ENCODE measurements around the gene NEURL3.

NEURL3 gene

DNA sequence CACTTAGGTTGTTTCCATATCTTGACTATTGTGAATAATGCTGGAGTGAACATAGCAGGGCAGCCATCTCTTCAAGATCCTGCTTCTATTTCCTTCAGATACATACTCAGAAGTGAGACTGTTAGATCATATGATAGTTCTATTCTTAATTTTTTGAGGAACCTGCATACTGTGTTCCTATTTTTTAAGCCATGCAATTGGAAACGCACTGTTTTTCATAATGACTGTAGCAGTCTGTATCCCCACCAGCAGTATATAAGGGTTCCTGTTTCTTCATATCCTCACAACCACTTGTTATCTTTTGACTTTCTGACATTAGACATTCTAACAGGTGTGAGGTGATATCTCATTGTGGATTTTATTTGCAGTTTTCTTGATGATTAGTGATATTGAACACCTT lies 15.5 kb downstream of the NEURL3 start:
- DNase-seq (ENCODE audit: insufficient read length, low spot score), result no peak

DNA sequence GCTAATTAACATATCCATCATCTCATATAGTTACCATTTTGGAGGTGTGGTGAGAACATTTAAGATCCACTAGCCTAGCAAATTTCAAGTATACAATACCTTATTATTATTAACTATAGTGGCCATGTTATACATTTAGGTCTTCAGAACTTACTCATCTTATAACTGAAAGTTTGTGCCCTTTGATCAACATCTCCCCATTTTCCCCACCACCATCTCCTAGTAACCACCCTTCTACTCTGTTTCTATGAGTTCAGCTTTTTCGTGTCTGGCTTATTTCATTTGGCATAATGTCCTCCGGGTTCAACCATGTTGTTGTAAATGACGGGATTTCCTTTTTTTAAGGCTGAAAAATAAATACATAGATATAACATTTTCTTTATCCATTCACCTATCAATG lies 15.9 kb downstream of the NEURL3 start:
- no peak for DNase-seq (ENCODE audit: insufficient read length, low spot score)
- TF ChIP-seq, protein P1, sequence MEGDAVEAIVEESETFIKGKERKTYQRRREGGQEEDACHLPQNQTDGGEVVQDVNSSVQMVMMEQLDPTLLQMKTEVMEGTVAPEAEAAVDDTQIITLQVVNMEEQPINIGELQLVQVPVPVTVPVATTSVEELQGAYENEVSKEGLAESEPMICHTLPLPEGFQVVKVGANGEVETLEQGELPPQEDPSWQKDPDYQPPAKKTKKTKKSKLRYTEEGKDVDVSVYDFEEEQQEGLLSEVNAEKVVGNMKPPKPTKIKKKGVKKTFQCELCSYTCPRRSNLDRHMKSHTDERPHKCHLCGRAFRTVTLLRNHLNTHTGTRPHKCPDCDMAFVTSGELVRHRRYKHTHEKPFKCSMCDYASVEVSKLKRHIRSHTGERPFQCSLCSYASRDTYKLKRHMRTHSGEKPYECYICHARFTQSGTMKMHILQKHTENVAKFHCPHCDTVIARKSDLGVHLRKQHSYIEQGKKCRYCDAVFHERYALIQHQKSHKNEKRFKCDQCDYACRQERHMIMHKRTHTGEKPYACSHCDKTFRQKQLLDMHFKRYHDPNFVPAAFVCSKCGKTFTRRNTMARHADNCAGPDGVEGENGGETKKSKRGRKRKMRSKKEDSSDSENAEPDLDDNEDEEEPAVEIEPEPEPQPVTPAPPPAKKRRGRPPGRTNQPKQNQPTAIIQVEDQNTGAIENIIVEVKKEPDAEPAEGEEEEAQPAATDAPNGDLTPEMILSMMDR (IDR thresholded peaks at IDR 0.05; ENCODE audit: insufficient read depth, missing control alignments), result no peak
- no peak for FAIRE-seq

More for the DNA sequence above, 15.5 kb downstream of the NEURL3 start:
- TF ChIP-seq, protein P1 (IDR thresholded peaks at IDR 0.05; ENCODE audit: insufficient read depth, missing control alignments), result no peak
- no peak for FAIRE-seq

DNA sequence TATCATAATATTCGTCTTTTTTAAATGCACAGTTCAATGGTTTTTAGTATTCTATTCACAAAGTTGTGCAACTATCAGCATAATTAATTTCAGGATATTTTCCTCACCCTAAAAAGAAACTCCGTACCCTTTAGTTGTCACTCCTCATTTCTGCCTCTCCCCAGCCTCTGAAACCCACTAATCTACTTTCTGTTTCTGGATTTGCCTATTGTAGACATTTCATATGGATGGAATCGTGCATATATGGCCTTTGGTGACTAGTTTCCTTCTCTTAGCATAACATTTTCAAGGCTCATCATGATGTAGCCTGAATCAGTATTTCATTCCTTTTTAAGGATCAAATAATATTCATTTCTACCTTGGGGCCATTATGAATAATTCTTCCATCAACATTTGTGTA lies 18.5 kb downstream of the NEURL3 start:
- TF ChIP-seq, protein P1 (IDR thresholded peaks at IDR 0.05; ENCODE audit: insufficient read depth, missing control alignments), result no peak
- FAIRE-seq (no peak), DNase-seq (ENCODE audit: insufficient read length, low spot score) (no peak)

DNA sequence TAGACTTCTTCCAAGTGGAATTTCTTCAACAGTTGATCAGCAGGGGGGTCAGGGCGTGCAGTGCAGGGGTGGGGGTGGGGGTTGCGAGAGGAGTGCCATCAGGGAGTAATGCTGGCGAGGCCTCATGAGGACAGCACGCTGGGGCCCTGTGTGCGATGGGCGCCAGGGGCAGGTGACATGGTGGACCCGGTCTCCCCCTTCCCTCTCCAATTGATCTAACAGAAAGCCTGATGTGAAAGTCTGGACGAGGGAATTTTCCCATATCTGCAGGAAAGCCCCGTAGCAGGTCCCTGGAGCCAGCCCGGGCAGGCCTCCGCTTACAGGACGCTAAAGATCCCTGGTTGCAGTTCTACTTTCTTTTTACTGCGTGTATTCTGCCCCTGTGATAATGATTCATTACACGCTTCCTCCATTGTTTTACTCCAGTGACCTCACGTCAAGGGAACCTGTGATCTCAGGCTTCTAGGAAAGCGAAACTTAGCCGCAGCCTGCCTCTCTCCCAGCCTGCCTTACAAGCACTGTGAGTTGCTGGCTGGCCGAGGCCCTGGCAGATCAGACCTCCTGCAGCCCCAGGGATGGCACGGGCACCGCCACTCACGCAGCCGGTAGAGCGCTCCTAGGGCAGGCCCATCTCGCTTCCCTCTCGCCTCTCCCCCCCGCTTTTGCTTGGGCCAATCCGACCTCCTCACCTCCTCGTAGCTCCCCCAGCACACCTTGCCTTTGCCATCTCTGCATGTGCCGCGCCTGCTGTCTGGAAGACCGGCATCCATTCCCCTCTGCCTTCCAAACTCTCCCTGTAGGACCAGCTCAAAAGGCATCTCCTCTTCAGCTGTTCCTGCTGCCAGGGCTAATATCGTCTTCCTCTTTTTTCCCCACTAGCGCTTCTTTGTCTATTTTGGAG lies 19.2 kb downstream of the NEURL3 start:
- DNase-seq (ENCODE audit: insufficient read length, low spot score) (no peak), FAIRE-seq (no peak)
- TF ChIP-seq, protein P1 (IDR thresholded peaks at IDR 0.05; ENCODE audit: insufficient read depth, missing control alignments), result no peak

DNA sequence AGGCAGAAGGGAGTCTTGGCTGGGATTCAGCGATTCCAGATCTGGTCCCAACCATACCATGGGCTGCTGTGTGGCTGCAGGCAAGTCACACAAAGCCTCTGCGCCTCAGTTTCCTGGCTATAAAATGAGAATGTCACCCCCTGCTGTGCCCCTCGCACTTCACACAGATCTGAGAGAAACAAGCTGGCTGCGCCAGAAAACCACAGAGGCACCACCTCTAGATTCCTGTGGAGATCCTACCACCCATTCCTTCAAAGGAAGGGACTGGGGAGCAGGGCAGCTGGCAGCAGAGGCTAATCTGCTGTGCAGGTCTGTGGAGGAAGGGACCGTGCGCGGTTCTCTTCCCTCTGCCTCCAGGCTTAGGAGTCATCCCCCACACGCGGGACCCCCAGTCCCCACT lies 19.8 kb downstream of the NEURL3 start:
- no peak for DNase-seq (ENCODE audit: insufficient read length, low spot score)
- FAIRE-seq, result no peak
- TF ChIP-seq, protein P1 (IDR thresholded peaks at IDR 0.05; ENCODE audit: insufficient read depth, missing control alignments), result no peak

DNA sequence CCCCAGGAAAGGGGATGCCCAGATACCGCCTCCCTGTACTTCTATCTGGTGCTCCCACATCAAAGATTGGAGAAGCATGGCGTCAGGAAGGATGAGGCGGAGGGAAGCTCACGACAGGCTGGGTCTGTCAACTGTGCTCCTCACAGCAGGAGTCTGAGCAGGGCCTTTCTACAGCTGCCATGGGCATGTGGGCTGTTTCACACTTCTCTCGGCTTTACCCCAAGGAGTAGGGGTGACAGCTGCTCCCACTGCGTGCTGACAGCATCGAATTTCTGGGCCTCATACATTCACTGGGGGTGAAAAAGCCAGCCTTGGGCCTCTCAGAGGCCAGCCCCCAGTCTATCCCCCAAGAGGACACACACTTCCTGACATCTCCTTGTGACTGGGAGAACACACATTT lies 21.1 kb downstream of the NEURL3 start:
- no peak for FAIRE-seq

More for the DNA sequence above, 21.1 kb downstream of the NEURL3 start:
- no peak for DNase-seq (ENCODE audit: insufficient read length, low spot score)
- TF ChIP-seq, protein P1 (IDR thresholded peaks at IDR 0.05; ENCODE audit: insufficient read depth, missing control alignments), result no peak
